ENCODE data around the gene TNKS2. TPM values are rescaled to one million over a fixed set of nuclear protein-coding genes. Genes with fewer than 3 reads are reported as not detected.

TNKS2 gene
- total and polyA plus RNA-seq, 2 experiments from 2014 or later: 11.9 to 40.4 TPM

- WGBS (ENCODE audit: low lambda C conversion rate, missing lambda C conversion rate): 90% methylated on average over 3 of the region's 3 CpGs
- Histone ChIP-seq H3K4me2 (no peak overlapping the region), H3K4me3 (no peak overlapping the region), H3K79me2 (no peaks in the 10 kb centered on the region), H3K9me3 (ENCODE audit: low read depth) (no peaks in the 10 kb centered on the region), H3K27me3 (no peaks in the 10 kb centered on the region), H2AFZ (no peak overlapping the region), H3K36me3 (replicated peaks; ENCODE audit: insufficient read depth, low read depth) (no peaks in the 10 kb centered on the region), H3K4me1 (ENCODE audit: insufficient read depth) (no peaks in the 10 kb centered on the region), H3K9me2 (replicated peaks; ENCODE audit: insufficient read depth) (no peaks in the 10 kb centered on the region), H3K27ac (no peak overlapping the region), H4K20me1 (ENCODE audit: insufficient read depth, poor library complexity, severe bottlenecking) (no peaks in the 10 kb centered on the region)
- no peak for TF ChIP-seq EZH2phosphoT487 (IDR thresholded peaks at IDR 0.05; ENCODE audit: low read depth, severe bottlenecking, unreplicated experiment)
- no peak for TF ChIP-seq CTCF (IDR thresholded peaks at IDR 0.05; ENCODE audit: poor library complexity)
- TF ChIP-seq EZH2 (IDR thresholded peaks at IDR 0.05; ENCODE audit: borderline replicate concordance): no peak
- no peak for DNase-seq (ENCODE audit: low spot score)
These were observed 30.1 kb upstream of the TNKS2 start for GRCh38 chr10:91768123-91768522.

DNA sequence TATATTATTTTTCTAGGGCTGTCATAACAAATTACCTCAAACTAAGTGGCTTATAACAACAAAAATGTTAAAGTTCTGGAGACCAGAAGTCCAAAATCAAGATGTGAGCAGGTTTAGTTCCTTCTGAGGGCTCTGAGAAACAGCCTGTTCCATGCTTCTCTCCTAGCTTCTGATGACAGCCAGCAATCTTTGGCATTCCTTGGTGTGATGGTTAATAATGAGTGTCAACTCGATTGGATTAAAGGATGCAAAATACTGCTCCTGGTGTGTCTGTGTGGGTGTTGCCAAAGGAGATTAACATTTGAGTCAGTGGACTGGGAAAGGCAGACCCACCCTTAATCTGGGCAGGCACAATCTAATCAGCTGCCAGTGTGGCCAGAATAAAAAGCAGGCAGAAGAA lies 26.3 kb upstream of the TNKS2 start:
- WGBS (ENCODE audit: low lambda C conversion rate, missing lambda C conversion rate): 57% methylated on average over 1 of the region's 1 CpG
- TF ChIP-seq CTCF (IDR thresholded peaks at IDR 0.05; ENCODE audit: poor library complexity): no peak
- TF ChIP-seq EZH2phosphoT487 (IDR thresholded peaks at IDR 0.05; ENCODE audit: low read depth, severe bottlenecking, unreplicated experiment): no peak
- TF ChIP-seq EZH2 (IDR thresholded peaks at IDR 0.05; ENCODE audit: borderline replicate concordance): no peak
- no peak overlapping the region for H2AFZ ChIP-seq
- DNase-seq (ENCODE audit: low spot score): no peak
- no peak overlapping the region for H3K4me3 ChIP-seq
- H3K4me1 ChIP-seq (ENCODE audit: insufficient read depth): no peaks in the 10 kb centered on the region
- H3K79me2 ChIP-seq: no peaks in the 10 kb centered on the region
- no peaks in the 10 kb centered on the region for H3K36me3 ChIP-seq (replicated peaks; ENCODE audit: insufficient read depth, low read depth)
- H3K27ac ChIP-seq: no peak overlapping the region
- no peak overlapping the region for H3K4me2 ChIP-seq
- no peaks in the 10 kb centered on the region for H3K9me2 ChIP-seq (replicated peaks; ENCODE audit: insufficient read depth)
- H3K9me3 ChIP-seq (ENCODE audit: low read depth): no peaks in the 10 kb centered on the region
- H3K27me3 ChIP-seq: no peaks in the 10 kb centered on the region
- H4K20me1 ChIP-seq (ENCODE audit: insufficient read depth, poor library complexity, severe bottlenecking): no peaks in the 10 kb centered on the region

DNA sequence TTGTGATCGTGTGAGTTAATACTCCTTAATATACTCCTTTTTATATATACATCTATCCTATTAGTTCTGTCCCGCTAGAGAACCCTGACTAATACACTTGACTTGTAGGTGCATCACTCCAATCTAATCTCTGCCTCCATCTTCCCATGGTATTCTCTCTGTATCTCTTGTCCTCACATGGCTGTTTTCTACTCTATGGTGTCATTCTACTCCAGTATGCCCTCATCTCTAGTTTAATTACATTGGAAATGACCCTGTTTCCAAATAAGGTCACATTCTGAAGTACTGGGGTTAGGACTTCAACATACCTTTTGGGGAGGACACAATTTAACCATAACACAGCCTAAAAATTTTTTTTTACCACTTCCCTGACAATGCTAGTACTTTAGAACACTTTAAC lies 25.8 kb upstream of the TNKS2 start:
- no peak for DNase-seq (ENCODE audit: low spot score)
- Histone ChIP-seq H3K27me3 (no peaks in the 10 kb centered on the region), H3K9me2 (replicated peaks; ENCODE audit: insufficient read depth) (no peaks in the 10 kb centered on the region), H3K4me3 (no peak overlapping the region), H3K27ac (no peak overlapping the region), H3K4me1 (ENCODE audit: insufficient read depth) (no peaks in the 10 kb centered on the region), H3K79me2 (no peaks in the 10 kb centered on the region), H3K36me3 (replicated peaks; ENCODE audit: insufficient read depth, low read depth) (no peaks in the 10 kb centered on the region), H2AFZ (no peak overlapping the region), H3K4me2 (no peak overlapping the region), H4K20me1 (ENCODE audit: insufficient read depth, poor library complexity, severe bottlenecking) (no peaks in the 10 kb centered on the region), H3K9me3 (ENCODE audit: low read depth) (no peaks in the 10 kb centered on the region)
- TF ChIP-seq EZH2 (IDR thresholded peaks at IDR 0.05; ENCODE audit: borderline replicate concordance): no peak
- no peak for TF ChIP-seq EZH2phosphoT487 (IDR thresholded peaks at IDR 0.05; ENCODE audit: low read depth, severe bottlenecking, unreplicated experiment)
- 94% methylated on average over 2 of the region's 2 CpGs for WGBS (ENCODE audit: low lambda C conversion rate, missing lambda C conversion rate)

DNA sequence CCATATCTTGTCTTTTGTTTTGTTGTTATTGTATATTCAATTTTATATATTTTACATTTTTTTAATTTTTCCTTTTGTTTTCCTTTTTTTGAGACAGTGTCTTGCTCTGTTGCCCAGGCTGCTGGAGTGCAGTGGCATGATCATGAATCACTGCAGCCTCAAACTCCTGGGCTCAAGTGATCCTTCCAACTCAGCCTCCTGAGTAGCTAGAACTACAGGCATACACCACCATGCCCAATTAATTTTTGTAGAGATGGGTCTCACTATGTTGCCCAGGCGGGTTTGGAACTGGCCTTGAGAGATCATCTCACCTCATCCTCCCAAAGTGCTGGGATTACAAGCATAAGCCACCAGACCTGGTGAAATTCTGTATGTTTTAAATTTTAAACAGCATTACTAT lies 25.4 kb upstream of the TNKS2 start:
- Histone ChIP-seq H3K36me3 (replicated peaks; ENCODE audit: insufficient read depth, low read depth) (no peaks in the 10 kb centered on the region), H3K4me2 (no peak overlapping the region), H3K9me3 (ENCODE audit: low read depth) (no peaks in the 10 kb centered on the region), H3K4me1 (ENCODE audit: insufficient read depth) (no peaks in the 10 kb centered on the region), H3K4me3 (no peak overlapping the region), H3K27ac (no peak overlapping the region), H3K9me2 (replicated peaks; ENCODE audit: insufficient read depth) (no peaks in the 10 kb centered on the region), H3K79me2 (no peaks in the 10 kb centered on the region), H3K27me3 (no peaks in the 10 kb centered on the region), H4K20me1 (ENCODE audit: insufficient read depth, poor library complexity, severe bottlenecking) (no peaks in the 10 kb centered on the region), H2AFZ (no peak overlapping the region)
- DNase-seq (ENCODE audit: low spot score): no peak
- 92% methylated on average over 1 of the region's 1 CpG for WGBS (ENCODE audit: low lambda C conversion rate, missing lambda C conversion rate)
- TF ChIP-seq CTCF (IDR thresholded peaks at IDR 0.05; ENCODE audit: poor library complexity) (no peak), EZH2phosphoT487 (IDR thresholded peaks at IDR 0.05; ENCODE audit: low read depth, severe bottlenecking, unreplicated experiment) (no peak), EZH2 (IDR thresholded peaks at IDR 0.05; ENCODE audit: borderline replicate concordance) (no peak)

Data from hepatocyte (in vitro differentiated cells).